Neural cell (in vitro differentiated cells): ENCODE data around the gene IL12B. TPM values are rescaled to one million over a fixed set of nuclear protein-coding genes. Genes with fewer than 3 reads are reported as not detected.

Source experiments
- H2AFZ ChIP-seq: fragments of 200-600, 300-800 bp; sonication (generic), shearing (Covaris generic); 2 replicates; pipeline ENCODE4 v1.6.0; 2014; ENCODE audit warnings: low read depth, mild to moderate bottlenecking, antibody characterized with exemption, low read length, moderate library complexity
- H3F3A ChIP-seq: fragments of 200-600 bp; shearing (Covaris generic); 2 replicates; pipeline ENCODE4 v1.6.1; 2016; ENCODE audit warnings: mild to moderate bottlenecking, moderate library complexity, mixed read lengths, antibody characterized with exemption, low read length; ENCODE audit not compliant: insufficient read depth, poor library complexity, severe bottlenecking
- H3K27ac ChIP-seq: fragments of 200-600, 300-800 bp; sonication (generic), shearing (Covaris generic); 2 replicates; pipeline ENCODE4 v1.5.1; 2014; ENCODE audit warnings: mild to moderate bottlenecking, low read length, moderate library complexity
- H3K27me3 ChIP-seq: fragments of 300-800, 200-600 bp; sonication (generic), shearing (Covaris generic); 2 replicates; pipeline ENCODE4 v1.6.0; 2014; ENCODE audit warnings: mild to moderate bottlenecking, low read depth, low read length, moderate library complexity; ENCODE audit not compliant: insufficient read depth
- H3K36me3 ChIP-seq: fragments of 300-800, 200-600 bp; sonication (generic), shearing (Covaris generic); 2 replicates; pipeline ENCODE4 v1.5.1; 2014; ENCODE audit warnings: mild to moderate bottlenecking, antibody characterized with exemption, low read length, moderate library complexity; ENCODE audit not compliant: insufficient read depth
- H3K4me2 ChIP-seq: fragments of 300-800, 200-600 bp; sonication (generic), shearing (Covaris generic); 2 replicates; pipeline ENCODE4 v1.6.0; 2014; ENCODE audit warnings: mild to moderate bottlenecking, low read length
- H3K4me3 ChIP-seq: fragments of 300-800, 200-600 bp; sonication (generic), shearing (Covaris generic); 2 replicates; pipeline ENCODE4 v1.5.1; 2014; ENCODE audit warnings: mild to moderate bottlenecking, low read length, moderate library complexity
- H3K79me2 ChIP-seq: fragments of 200-600 bp; shearing (Covaris generic); replicated peaks from 2 replicates; pipeline ENCODE4 v1.6.0; 2014; ENCODE audit warnings: mild to moderate bottlenecking, low read length, moderate library complexity; ENCODE audit not compliant: insufficient read depth
- H3K9ac ChIP-seq: fragments of 300-800, 200-600 bp; sonication (generic), shearing (Covaris generic); 2 replicates; pipeline ENCODE4 v1.6.1; 2016; ENCODE audit warnings: mild to moderate bottlenecking, low read length, mixed read lengths
- H3K9me2 ChIP-seq: fragments of 200-600 bp; shearing (Covaris generic); 2 replicates; pipeline ENCODE4 v1.6.1; 2016; ENCODE audit warnings: mild to moderate bottlenecking, low read length, mixed read lengths; ENCODE audit not compliant: insufficient read depth
- H3K9me3 ChIP-seq: fragments of 200-600, 300-800 bp; sonication (generic), shearing (Covaris generic); 2 replicates; pipeline ENCODE4 v1.6.1; 2016; ENCODE audit warnings: mild to moderate bottlenecking, mixed run types, low read length, moderate library complexity, mixed read lengths
- H4K20me1 ChIP-seq: fragments of 200-600 bp; shearing (Covaris generic); 2 replicates; pipeline ENCODE4 v1.6.1; 2016; ENCODE audit warnings: mild to moderate bottlenecking, mixed run types; ENCODE audit not compliant: insufficient read depth
- EP300 ChIP-seq: fragments of 450-650 bp; conservative IDR thresholded peaks from 2 replicates; pipeline ENCODE4 v1.6.1; 2014; ENCODE audit warnings: antibody characterized with exemption, mild to moderate bottlenecking, moderate library complexity; ENCODE audit not compliant: poor library complexity, severe bottlenecking
- EZH2 ChIP-seq: fragments of 200-600, 300-800 bp; shearing (Covaris generic), sonication (generic); IDR thresholded peaks from 2 replicates; pipeline ENCODE4 v1.6.1; 2014; ENCODE audit warnings: antibody characterized with exemption, low read length, borderline replicate concordance, mild to moderate bottlenecking; ENCODE audit not compliant: insufficient read depth, poor library complexity, severe bottlenecking
- MXI1 ChIP-seq: fragments of 450-650 bp; conservative IDR thresholded peaks from 2 replicates; pipeline ENCODE4 v1.6.1; 2014; ENCODE audit warnings: antibody characterized with exemption, mild to moderate bottlenecking; ENCODE audit not compliant: poor library complexity, severe bottlenecking
- POLR2AphosphoS5 ChIP-seq: IDR thresholded peaks from 2 replicates; pipeline ENCODE4 v1.6.1; 2012
- RAD21 ChIP-seq: fragments of 450-650 bp; conservative IDR thresholded peaks from 2 replicates; pipeline ENCODE4 v1.6.1; 2014; ENCODE audit warnings: antibody characterized with exemption, mild to moderate bottlenecking, moderate library complexity
- REST ChIP-seq: IDR thresholded peaks from 2 replicates; pipeline ENCODE4 v1.6.1; 2012; ENCODE audit warnings: borderline replicate concordance
- SMC3 ChIP-seq: fragments of 450-650 bp; conservative IDR thresholded peaks from 2 replicates; pipeline ENCODE4 v1.6.1; 2014; ENCODE audit warnings: antibody characterized with exemption, mild to moderate bottlenecking, moderate library complexity; ENCODE audit not compliant: poor library complexity
- TAF1 ChIP-seq: IDR thresholded peaks from 2 replicates; pipeline ENCODE4 v1.6.1; 2012; ENCODE audit warnings: low read depth
- polyA plus RNA-seq: library from polyadenylated mRNA; depleted of rRNA; stranded (reverse); fragments of >200 nt; gene quantifications from 2 replicates; pipeline ENCODE4 v1.2.3, GENCODE V29; 2014
- TF ChIP-seq, protein P1 (sequence below): fragments of 450-650 bp; IDR thresholded peaks from 2 replicates; pipeline ENCODE4 v1.5.1; 2014; ENCODE audit warnings: antibody characterized with exemption, mild to moderate bottlenecking, moderate library complexity; ENCODE audit not compliant: poor library complexity, severe bottlenecking

IL12B gene
- polyA plus RNA-seq, 1 donor from 2014 or later, result not detected

DNA sequence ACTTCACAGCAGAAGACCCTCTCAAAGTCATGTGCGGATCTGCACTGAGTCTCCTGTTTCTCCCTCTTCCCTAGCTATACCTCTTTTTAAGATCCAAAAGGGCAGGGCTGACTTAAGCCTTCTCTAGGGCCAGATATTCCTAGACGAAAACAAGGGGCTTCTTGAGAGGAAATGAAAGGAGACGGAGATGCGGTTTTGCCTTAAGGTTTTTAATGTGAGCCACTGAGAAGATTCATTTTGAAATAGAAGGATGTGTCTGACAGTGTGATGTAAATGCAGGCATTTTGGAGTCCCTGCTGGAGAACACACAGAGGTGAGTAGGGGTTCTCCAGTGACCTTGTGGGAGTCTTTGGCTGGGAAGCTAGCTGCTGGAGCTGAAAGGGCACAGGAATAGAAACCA, 15.6 kb upstream of the IL12B start:
- H3K9me3 ChIP-seq, result no peaks in the 10 kb centered on the region
- H3K4me3 ChIP-seq, result no peak overlapping the region
- TF ChIP-seq REST, result no peak
- TF ChIP-seq EP300, result no peak
- TF ChIP-seq MXI1, result no peak
- no peak for TF ChIP-seq RAD21
- TF ChIP-seq TAF1, result no peak
- no peak for TF ChIP-seq POLR2AphosphoS5
- H3K27me3 ChIP-seq, result no peaks in the 10 kb centered on the region
- no peaks in the 10 kb centered on the region for H3K79me2 ChIP-seq
- no peaks in the 10 kb centered on the region for H3K9me2 ChIP-seq
- H3K27ac ChIP-seq, result no peak overlapping the region
- H3F3A ChIP-seq, result no peaks in the 10 kb centered on the region
- no peak overlapping the region for H3K4me2 ChIP-seq
- no peak overlapping the region for H2AFZ ChIP-seq
- no peak overlapping the region for H3K9ac ChIP-seq
- no peaks in the 10 kb centered on the region for H3K36me3 ChIP-seq
- H4K20me1 ChIP-seq, result no peaks in the 10 kb centered on the region

DNA sequence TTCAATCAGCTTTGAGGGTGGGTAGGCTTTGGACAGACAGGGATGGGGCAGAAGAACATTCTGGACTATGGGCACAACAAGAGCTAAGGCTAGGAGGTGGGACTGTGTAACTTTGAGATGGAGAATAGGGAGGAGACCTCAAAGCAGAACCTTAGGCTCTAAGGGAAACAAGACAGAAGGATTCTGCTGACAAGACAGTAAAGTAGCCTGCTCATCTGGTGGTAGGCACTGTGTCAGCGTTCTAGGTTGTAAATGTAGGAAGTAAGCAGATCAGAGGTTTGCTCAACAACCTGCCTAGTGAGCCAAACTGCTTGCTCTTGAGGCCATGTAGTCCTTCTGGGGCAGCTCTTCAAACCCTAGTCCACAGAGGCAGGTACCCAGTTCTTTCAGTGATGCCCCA, 15.0 kb upstream of the IL12B start:
- no peak overlapping the region for H3K27ac ChIP-seq
- H3F3A ChIP-seq, result no peaks in the 10 kb centered on the region
- H3K9me2 ChIP-seq, result no peaks in the 10 kb centered on the region
- TF ChIP-seq, protein P1, sequence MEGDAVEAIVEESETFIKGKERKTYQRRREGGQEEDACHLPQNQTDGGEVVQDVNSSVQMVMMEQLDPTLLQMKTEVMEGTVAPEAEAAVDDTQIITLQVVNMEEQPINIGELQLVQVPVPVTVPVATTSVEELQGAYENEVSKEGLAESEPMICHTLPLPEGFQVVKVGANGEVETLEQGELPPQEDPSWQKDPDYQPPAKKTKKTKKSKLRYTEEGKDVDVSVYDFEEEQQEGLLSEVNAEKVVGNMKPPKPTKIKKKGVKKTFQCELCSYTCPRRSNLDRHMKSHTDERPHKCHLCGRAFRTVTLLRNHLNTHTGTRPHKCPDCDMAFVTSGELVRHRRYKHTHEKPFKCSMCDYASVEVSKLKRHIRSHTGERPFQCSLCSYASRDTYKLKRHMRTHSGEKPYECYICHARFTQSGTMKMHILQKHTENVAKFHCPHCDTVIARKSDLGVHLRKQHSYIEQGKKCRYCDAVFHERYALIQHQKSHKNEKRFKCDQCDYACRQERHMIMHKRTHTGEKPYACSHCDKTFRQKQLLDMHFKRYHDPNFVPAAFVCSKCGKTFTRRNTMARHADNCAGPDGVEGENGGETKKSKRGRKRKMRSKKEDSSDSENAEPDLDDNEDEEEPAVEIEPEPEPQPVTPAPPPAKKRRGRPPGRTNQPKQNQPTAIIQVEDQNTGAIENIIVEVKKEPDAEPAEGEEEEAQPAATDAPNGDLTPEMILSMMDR, result no peak
- TF ChIP-seq REST (no peak), EP300 (no peak), POLR2AphosphoS5 (no peak), SMC3 (no peak), RAD21 (no peak), TAF1 (no peak), EZH2 (no peak), MXI1 (no peak)
- no peaks in the 10 kb centered on the region for H3K79me2 ChIP-seq
- H4K20me1 ChIP-seq, result no peaks in the 10 kb centered on the region
- H3K9me3 ChIP-seq, result no peaks in the 10 kb centered on the region
- no peaks in the 10 kb centered on the region for H3K36me3 ChIP-seq
- no peaks in the 10 kb centered on the region for H3K27me3 ChIP-seq
- H3K4me2 ChIP-seq, result no peak overlapping the region
- H2AFZ ChIP-seq, result no peak overlapping the region
- no peak overlapping the region for H3K9ac ChIP-seq
- no peak overlapping the region for H3K4me3 ChIP-seq
